Transverse colon (tissue), 3 donors: Measurements from ENCODE around the gene C8A.

Experiments used
- CTCF ChIP-seq, 5 experiments: fragments of 200-600 bp in 3 of 5; fragments of 450-650 bp in 2 of 5; sonication (generic) in 3 of 5; IDR thresholded peaks; 1 replicate in 2 of 5; 2 replicates in 3 of 5; pipeline ENCODE4 v1.5.1; 2016 to 2017; ENCODE audit warnings: antibody characterized with exemption in 5 of 5, inconsistent platforms in 3 of 5, mild to moderate bottlenecking in 2 of 5, moderate library complexity in 1 of 5
- EP300 ChIP-seq: sonication (generic); formaldehyde crosslinking; IDR thresholded peaks from one replicate; pipeline ENCODE4 v1.6.1; 2017; ENCODE audit warnings: antibody characterized with exemption, low read depth

GRCh38 chr1:56927986-56928385 lies 73.4 kb downstream of the C8A start:
- no peak for TF ChIP-seq EP300
- no peak for TF ChIP-seq CTCF (IDR thresholded peaks at IDR 0.05)
